Psoas muscle (tissue), 8 donors: ENCODE measurements around the gene SLC35C1. TPM values are rescaled to one million over a fixed set of nuclear protein-coding genes. Genes with fewer than 3 reads are reported as not detected.

ENCODE experiments used
- ATAC-seq, 4 donors: fragments of 200-7000 bp; cut with Tn5 transposase; one replicate each; pipeline ENCODE4 v1.9.1; 2020; ENCODE audit warnings: moderate library complexity in 3 of 4, mild to moderate bottlenecking in 2 of 4
- DNase-seq, 2 donors: peaks; one replicate each; pipeline ENCODE4 v3.0.0-alpha.2; 2020
- H3K27ac ChIP-seq: fragments of 200-600 bp; one replicate; pipeline ENCODE4 v1.8.0; 2022
- H3K27me3 ChIP-seq, 3 donors: fragments of 200-600 bp in 1 of 3; one replicate each; pipeline versions ENCODE4 v1.6.1 to v1.8.0; 2013 to 2022; ENCODE audit warnings: low read length in 2 of 3, mild to moderate bottlenecking in 2 of 3, moderate library complexity in 1 of 3; ENCODE audit not compliant: insufficient read depth in 3 of 3
- H3K36me3 ChIP-seq, 2 donors: fragments of 200-600 bp in 1 of 2; one replicate each; pipeline versions ENCODE4 v1.6.1 to v1.8.0; 2013 to 2022; ENCODE audit warnings: low read depth in 1 of 2, mild to moderate bottlenecking in 1 of 2, moderate library complexity in 1 of 2; ENCODE audit not compliant: insufficient read depth in 1 of 2
- H3K4me1 ChIP-seq: fragments of 200-600 bp; one replicate; pipeline ENCODE4 v1.8.0; 2022
- H3K4me3 ChIP-seq: fragments of 200-600 bp; one replicate; pipeline ENCODE4 v1.8.0; 2022; ENCODE audit warnings: mild to moderate bottlenecking
- H3K9me3 ChIP-seq: fragments of 200-600 bp; one replicate; pipeline ENCODE4 v1.8.0; 2022
- WGBS, 3 donors: extraction: QIAGEN DNeasy Blood & Tissue Kit; methylation state at CpG; one replicate each; pipeline versions ENCODE4 v1.1.6 to v1.1.7; 2013; 5-methylcytosine and 5-hydroxymethylcytosine counted together
- intact Hi-C, 2 donors: fragments of 100-400 bp; cut with DNase I; formaldehyde crosslinking; loops; one replicate each; pipeline versions ENCODE4 v1.11.0 to v1.14.2; 2022
- long read RNA-seq, 2 donors: library from polyadenylated mRNA; unstranded; transcript quantifications; one replicate each; pipeline ENCODE4 v2.0.0, GENCODE V29; 2021
- polyA plus RNA-seq, 3 donors: library from polyadenylated mRNA; stranded (reverse); fragments of 200-250 nt; gene quantifications; one replicate each; pipeline ENCODE4 v1.2.3, GENCODE V29; 2013
- total RNA-seq, 4 donors: library from RNA; stranded (reverse); fragmentation: NEBNext Ultra II Directional in 2 of 4; extraction: Animal tissue kit (Norgen Biotek cat#: 25700) in 2 of 4; gene quantifications; one replicate each; pipeline versions ENCODE4 v1.2.1 to v1.2.4, GENCODE V29; 2021 to 2023
- TF ChIP-seq, protein P1 (sequence below): fragments of 200-600 bp; IDR thresholded peaks from one replicate; pipeline ENCODE4 v1.8.0; 2022; ENCODE audit warnings: antibody characterized with exemption
- donor health status: healthy with polysubstance abuse.
- donor health status: DM: no; HTN: no; CAD: no; lungs with moderate emphysema.
- donor health status: Bipolar disorder and iron deficiency.
- donor health status: healthy.
- donor health status: DM: yes; HTN: yes; CAD: no.
- donor health status: DM: no; HTN: no; CAD: no.
- donor health status: DM: no; HTN: no; CAD: no.
- donor health status: DM: yes; HTN: yes; CAD: no.

Gene SLC35C1
- total RNA-seq (1 to 10 TPM; 5.3 to 8.7 (median 6.9) TPM), polyA plus RNA-seq (10 to 100 TPM in 2 of 3 donors, 1 to 10 TPM in 1; 6.7 to 11.8 (median 10.1) TPM)
- long read RNA-seq, donor 1, full-length matches to known transcripts, result 10 of 13 reads
- long read RNA-seq, donor 1, partial matches to known transcripts, result 2 of 13 reads
- long read RNA-seq, donor 1, other reads (novel, unspliced or antisense), result 1 of 13 reads
- long read RNA-seq, donor 2, full-length matches to known transcripts, result 23 of 31 reads
- long read RNA-seq, donor 2, partial matches to known transcripts, result 5 of 31 reads
- long read RNA-seq, donor 2, other reads (novel, unspliced or antisense), result 3 of 31 reads

DNA sequence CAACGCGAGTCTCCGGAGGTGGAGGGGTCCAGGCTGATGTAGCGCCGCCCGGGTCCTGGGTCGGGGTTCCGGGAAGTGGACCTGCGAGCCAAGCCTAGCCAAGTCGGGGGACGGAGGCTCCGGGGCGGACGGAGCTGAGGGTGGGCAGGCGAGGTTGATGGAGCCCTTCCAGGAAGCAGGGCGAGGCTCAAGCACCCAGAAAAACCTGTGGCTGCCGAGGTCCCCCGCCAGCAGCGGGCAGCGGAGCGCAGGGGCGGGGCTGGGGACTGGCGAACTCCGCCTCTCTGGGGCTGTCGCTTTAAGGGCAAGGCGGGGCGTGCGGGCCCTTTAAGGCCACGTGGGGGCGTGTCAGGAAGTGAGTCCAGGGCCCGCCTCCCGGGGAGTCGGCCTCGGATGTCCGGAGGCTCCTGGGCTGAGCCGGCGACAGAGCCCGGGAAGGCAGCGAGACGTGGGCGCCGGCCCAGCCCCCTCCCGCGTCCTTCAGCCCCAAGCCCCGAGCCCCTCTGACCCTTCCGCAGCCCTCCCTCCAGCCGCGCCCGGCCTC, at the start of gene SLC35C1:
Gene SLC35C1, plus strand, starts transcription at position 389 of the 544 bp plus-strand sequence. CDS start 653 bp downstream, outside the sequence.
- Histone ChIP-seq H3K4me1 (peaks cover 30% of the 10 kb centered on the region), H3K27ac (peak within 1 kb of the TSS; percentile 82), H3K4me3 (peak within 1 kb of the TSS; percentile 94), H3K9me3 (no peaks in the 10 kb centered on the region), H3K36me3 (peaks cover 0 to 10% of the 10 kb centered on the region in 2 donors), H3K27me3 (no peaks in the 10 kb centered on the region)
- DNase-seq (peak; percentile 97 to 98), ATAC-seq (peak; percentile 96 to 97 (median 96))
- TF ChIP-seq, protein P1, sequence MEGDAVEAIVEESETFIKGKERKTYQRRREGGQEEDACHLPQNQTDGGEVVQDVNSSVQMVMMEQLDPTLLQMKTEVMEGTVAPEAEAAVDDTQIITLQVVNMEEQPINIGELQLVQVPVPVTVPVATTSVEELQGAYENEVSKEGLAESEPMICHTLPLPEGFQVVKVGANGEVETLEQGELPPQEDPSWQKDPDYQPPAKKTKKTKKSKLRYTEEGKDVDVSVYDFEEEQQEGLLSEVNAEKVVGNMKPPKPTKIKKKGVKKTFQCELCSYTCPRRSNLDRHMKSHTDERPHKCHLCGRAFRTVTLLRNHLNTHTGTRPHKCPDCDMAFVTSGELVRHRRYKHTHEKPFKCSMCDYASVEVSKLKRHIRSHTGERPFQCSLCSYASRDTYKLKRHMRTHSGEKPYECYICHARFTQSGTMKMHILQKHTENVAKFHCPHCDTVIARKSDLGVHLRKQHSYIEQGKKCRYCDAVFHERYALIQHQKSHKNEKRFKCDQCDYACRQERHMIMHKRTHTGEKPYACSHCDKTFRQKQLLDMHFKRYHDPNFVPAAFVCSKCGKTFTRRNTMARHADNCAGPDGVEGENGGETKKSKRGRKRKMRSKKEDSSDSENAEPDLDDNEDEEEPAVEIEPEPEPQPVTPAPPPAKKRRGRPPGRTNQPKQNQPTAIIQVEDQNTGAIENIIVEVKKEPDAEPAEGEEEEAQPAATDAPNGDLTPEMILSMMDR, result no peak
- WGBS, 3 donors, result 1% methylated on average over 35 to 49 of the region's 49 CpGs
- intact Hi-C loops, result no loop called here

DNA sequence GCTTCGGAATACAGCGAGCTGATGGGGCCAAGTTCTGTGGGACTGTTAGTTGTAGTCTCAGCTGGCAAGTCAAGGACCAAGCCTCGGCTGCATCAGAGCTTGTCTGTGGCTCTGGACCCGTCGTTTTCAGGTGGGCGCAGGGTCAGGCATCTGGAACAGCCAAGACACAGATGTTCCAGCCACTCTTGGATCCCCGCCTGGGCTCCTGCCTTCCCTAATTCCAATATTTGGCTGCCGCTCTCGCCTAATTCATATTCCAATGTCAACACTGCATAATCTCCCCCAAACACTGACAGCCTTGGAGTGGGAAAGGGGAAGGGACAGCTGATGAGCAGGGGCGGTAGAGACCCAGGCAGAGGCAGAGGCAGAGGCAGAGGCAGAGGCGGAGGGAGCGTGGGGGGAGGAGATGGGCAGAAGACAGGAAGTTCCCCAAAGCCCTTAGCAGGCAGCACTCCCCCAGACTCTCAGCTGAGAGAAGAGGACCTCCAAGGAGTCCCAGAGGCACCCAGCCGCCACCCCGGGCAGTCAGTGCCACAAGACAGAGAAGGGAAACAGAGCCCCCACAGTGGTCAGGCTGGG, 49.6 kb upstream of the SLC35C1 start:
- H3K27me3 ChIP-seq, result no peaks in the 10 kb centered on the region
- no peaks in the 10 kb centered on the region for H3K36me3 ChIP-seq
- H3K4me3 ChIP-seq, result no peak overlapping the region
- no peaks in the 10 kb centered on the region for H3K4me1 ChIP-seq
- TF ChIP-seq, protein P1, result no peak
- 39 to 42% (median 40%) methylated on average over 14 of the region's 14 CpGs for WGBS, 3 donors
- intact Hi-C loops, result no loop called here
- DNase-seq (no peak), ATAC-seq (no peak)
- no peak overlapping the region for H3K27ac ChIP-seq
- no peaks in the 10 kb centered on the region for H3K9me3 ChIP-seq

DNA sequence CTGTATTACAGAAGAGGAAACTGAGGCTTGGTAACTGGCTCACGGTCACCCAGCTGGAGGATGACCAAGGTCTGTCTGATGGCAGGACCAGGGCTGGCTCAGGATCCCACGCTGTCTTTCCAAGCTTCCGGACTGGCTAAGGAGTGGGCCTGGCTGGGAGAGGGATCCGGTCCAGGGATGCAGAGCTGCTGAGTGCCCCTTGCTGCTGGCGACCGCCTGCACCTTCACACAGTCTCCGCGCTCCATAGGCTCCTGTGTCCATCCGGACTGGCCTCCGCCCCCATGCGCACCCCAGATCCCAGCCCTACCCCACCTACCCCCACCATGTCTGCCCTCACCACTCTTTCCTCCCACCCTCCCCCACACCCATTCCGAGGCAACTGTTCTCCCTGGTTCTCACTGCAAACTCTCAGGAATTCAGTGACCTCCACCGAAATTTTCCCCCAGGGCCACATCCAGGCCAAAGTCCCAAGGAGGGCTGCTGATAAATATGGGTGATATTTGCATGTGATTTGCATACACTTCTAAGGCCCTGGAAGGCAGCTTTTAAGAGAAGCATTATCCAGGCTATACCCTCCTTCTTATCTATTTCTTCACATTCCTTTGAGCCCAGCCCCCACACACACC, 48.5 kb upstream of the SLC35C1 start:
- ATAC-seq (no peak), DNase-seq (no peak)
- no peak overlapping the region for H3K4me3 ChIP-seq
- TF ChIP-seq, protein P1, result no peak
- 70 to 76% (median 71%) methylated on average over 13 of the region's 13 CpGs for WGBS, 3 donors
- no peaks in the 10 kb centered on the region for H3K36me3 ChIP-seq
- no peak overlapping the region for H3K27ac ChIP-seq
- intact Hi-C loops, result no loop called here
- H3K4me1 ChIP-seq, result no peaks in the 10 kb centered on the region
- H3K27me3 ChIP-seq, result no peaks in the 10 kb centered on the region
- no peaks in the 10 kb centered on the region for H3K9me3 ChIP-seq

DNA sequence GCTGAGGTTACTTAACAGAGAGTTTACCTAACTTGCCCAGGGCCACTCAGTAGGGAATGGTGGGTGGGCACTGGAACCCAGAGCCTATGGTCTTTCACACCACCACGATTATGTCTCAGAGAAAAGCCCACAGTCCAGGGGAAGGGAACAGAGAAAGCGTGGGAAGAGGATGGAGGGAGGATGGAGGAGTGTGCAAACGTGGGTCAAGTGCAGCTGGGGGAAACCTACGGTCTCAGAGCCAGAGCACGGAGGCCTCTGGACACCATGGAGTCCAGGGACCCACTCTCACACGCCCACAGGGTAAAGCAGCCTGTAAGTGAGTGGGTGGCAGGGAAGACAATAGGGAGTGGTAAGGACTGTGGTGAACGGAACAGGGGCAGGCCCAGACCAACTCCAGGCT, 47.3 kb upstream of the SLC35C1 start:
- no peaks in the 10 kb centered on the region for H3K4me1 ChIP-seq
- no peak overlapping the region for H3K27ac ChIP-seq
- TF ChIP-seq, protein P1, result no peak
- ATAC-seq (no peak), DNase-seq (no peak)
- H3K4me3 ChIP-seq, result no peak overlapping the region
- intact Hi-C loops, result no loop called here
- H3K9me3 ChIP-seq, result no peaks in the 10 kb centered on the region
- 73 to 86% (median 83%) methylated on average over 7 of the region's 7 CpGs for WGBS, 3 donors
- no peaks in the 10 kb centered on the region for H3K27me3 ChIP-seq
- H3K36me3 ChIP-seq, result no peaks in the 10 kb centered on the region
